GM21423 (cell line): Measurements from ENCODE around the gene DHX38.
A peak's percentile ranks its signal among the peaks of the same experiment; 100 is the strongest.
"Not testable (repeated sequence)": the region's sequence is repeated elsewhere in the genome, so short reads cannot be mapped to it uniquely, and the experiment has no call there.

Experiments used
- ATAC-seq: cut with Tn5 transposase; IDR thresholded peaks from one replicate; pipeline ENCODE4 v1.9.1; 2021; ENCODE audit warnings: mild to moderate bottlenecking, moderate library complexity; ENCODE audit not compliant: unreplicated experiment

Gene DHX38

GRCh38 chr16:72093448-72094265 lies at the start of gene DHX38, which contains the start of gene TXNL4B:
DHX38 (plus strand) TSS chr16:72093847; CDS start chr16:72096158, 2,311 bp downstream.
TXNL4B (minus strand) TSS chr16:72093620; CDS start chr16:72090749, 2,871 bp downstream.
- ATAC-seq, result peak; percentile 99

GRCh38 chr16:72044296-72044695 lies 49.4 kb upstream of the DHX38 start:
- no peak for ATAC-seq

GRCh38 chr16:72044825-72045359 lies 48.8 kb upstream of the DHX38 start:
- ATAC-seq, result no peak

GRCh38 chr16:72049110-72049509 lies 44.5 kb upstream of the DHX38 start:
- ATAC-seq, result no peak

- ATAC-seq, result no peak
These were observed 42.7 kb upstream of the DHX38 start for GRCh38 chr16:72050769-72051464.

GRCh38 chr16:72051818-72052217 lies 41.8 kb upstream of the DHX38 start:
- no peak for ATAC-seq

DNA sequence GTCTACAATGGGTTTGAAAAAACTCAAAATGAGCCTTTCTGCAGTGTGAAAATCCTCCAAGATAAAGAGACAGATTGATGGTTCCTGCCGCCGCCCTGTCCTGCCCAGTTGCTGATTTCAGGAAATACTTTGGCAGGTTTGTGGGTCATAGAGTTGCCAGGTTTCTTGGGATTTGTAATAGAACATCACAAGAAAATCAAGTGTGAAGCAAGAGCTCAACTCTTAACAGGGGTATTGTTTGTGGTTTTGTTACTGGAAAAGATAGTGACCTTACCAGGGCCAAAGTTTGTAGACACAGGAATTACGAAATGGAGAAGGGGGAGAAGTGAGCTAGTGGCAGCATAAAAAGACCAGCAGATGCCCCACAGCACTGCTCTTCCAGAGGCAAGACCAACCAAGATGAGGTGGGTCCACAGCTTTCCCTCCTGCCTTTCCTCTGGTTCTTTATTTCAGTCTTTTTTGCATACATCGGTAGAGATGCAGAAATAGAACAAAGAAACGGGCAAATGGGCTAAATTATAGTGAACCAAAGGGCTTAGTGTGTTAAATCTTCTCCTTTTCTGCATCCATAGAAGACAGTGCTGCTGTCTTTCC lies 39.3 kb upstream of the DHX38 start, which contains the start of gene HP:
HP (plus strand) TSS at position 252 of the 594 bp plus-strand sequence; CDS start at position 400, 148 bp downstream.
- ATAC-seq, result not testable (repeated sequence)

GRCh38 chr16:72055911-72056310 lies 37.7 kb upstream of the DHX38 start:
- no peak for ATAC-seq

DNA sequence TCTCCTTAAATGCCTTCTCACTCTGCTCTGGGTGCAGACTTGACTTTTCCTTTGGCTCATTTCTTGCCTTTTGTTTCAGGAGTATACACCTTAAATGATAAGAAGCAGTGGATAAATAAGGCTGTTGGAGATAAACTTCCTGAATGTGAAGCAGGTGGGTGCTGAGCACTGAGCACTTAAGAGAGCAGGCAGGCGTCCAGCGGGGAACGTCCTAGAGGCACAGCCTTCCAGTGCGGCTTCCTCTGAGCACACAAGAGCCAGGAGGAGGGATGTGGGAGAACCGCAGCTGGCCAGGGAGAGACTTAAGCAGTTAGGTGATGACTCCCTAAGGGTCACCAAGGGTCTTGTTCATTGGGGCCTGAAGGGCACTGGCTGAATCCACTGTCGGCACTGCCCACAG lies 36.3 kb upstream of the DHX38 start:
- ATAC-seq, result not testable (repeated sequence)

- not testable (repeated sequence) for ATAC-seq
These were observed 34.6 kb upstream of the DHX38 start for GRCh38 chr16:72059060-72059459.

- ATAC-seq, result no peak
These were observed 33.2 kb upstream of the DHX38 start for GRCh38 chr16:72060405-72060804.

DNA sequence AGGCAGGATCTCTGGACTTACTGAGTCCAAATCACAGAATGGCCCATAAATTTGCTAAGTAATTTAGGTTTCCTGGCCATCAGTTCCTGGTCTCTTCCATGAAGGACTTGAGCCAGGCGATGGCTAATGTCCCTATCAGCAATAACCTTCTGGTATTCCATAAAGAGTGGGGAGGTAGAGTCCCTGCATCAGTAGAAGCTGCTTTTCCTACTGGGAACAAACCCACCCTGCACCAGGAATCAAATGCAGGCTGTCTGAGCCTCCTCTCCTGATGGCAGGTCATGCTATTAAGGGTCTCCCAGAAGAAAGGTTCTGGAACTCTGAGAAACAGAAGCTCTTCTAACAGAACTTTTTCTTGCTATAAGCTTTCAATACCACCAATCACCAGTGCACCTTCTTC lies 32.1 kb upstream of the DHX38 start:
- ATAC-seq, result no peak

GRCh38 chr16:72064361-72064894 lies 29.2 kb upstream of the DHX38 start:
- ATAC-seq, result no peak

GRCh38 chr16:72066747-72067146 lies 26.9 kb upstream of the DHX38 start:
- ATAC-seq, result no peak

DNA sequence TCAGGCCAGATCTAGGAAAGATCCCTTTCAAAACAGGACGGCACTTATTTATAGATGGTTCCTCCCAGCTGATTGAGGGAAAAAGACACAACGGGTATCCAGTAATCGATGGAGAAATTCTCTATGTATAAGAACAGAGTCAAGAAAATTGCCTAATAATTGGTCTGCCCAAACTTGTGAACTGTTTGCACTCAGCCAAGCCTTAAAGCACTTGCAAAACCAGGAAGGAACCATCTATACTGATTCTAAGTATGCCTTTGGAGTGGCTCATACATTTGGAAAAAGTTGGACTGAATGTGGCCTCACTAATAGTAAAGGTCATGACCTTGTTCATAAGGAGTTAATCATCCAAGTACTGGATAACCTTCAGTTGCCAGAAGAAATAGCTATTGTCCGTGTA lies 24.7 kb upstream of the DHX38 start:
- no peak for ATAC-seq

- no peak for ATAC-seq
These were observed 20.9 kb upstream of the DHX38 start for GRCh38 chr16:72072514-72073342.

DNA sequence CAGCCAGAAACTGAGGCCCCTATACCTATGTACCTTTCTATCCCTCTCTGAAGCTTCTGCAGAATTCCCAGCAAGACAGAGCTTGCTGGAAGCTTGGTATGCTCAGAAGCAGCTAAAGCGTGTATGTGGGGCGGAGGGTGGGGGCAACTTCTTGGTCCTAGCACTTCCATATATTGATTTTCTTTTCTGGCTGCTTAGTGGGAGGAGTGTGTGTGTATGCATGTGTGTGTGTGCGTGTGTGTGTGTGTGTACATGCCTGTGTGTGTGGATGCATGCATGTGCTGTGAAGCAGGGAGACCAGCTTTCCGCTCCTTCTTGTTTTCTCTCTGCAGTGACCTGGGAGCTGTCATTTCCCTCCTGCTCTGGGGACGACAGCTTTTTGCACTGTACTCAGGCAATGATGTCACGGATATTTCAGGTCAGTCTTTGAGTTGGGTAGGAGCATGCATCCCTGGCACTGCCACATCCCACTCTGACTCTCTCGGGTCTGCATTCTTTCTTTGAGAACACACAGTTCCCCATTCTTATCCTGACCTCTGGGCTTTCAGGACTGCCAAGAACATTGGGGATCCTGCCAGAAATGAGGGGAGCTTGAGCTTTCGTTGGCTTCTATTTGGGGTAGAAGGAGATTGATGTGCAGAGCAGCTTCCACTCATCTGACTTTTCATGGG lies 20.0 kb upstream of the DHX38 start:
- ATAC-seq, result no peak

- ATAC-seq, result not testable (repeated sequence)
These were observed 18.6 kb upstream of the DHX38 start for GRCh38 chr16:72075067-72075466.

- ATAC-seq, result not testable (repeated sequence)
These were observed 16.5 kb upstream of the DHX38 start for GRCh38 chr16:72076991-72077706.
